ENCODE results near the gene CHST2. TPM values are rescaled to one million over a fixed set of nuclear protein-coding genes. Genes with fewer than 3 reads are reported as not detected.

CHST2 gene
- polyA plus RNA-seq, 3 donors = 22.5 to 38.2 (median 26.6) TPM

DNA sequence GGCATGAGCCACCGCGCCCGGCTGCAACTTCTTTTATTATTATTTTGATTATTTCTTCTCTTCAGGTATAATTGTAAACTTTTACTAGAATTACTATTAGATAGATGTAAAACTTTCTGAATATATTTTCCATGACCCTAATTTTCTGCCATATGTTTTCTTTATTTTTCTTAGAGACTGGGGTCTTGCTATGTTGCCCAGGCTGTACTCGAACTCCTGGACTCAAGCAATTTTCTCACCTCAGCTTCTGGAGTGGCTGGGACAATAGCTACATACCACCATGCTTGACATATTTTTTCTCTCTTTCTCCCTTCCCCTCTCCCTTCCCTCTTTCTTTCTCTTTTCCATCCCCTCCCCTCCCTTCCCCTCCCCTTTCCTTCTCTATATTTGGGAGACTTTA lies 29.6 kb upstream of the CHST2 start:
- DNase-seq (ENCODE audit: extremely low read depth in 1 of 11, low read depth in 9 of 11, low spot score in 4 of 11) = no peak

DNA sequence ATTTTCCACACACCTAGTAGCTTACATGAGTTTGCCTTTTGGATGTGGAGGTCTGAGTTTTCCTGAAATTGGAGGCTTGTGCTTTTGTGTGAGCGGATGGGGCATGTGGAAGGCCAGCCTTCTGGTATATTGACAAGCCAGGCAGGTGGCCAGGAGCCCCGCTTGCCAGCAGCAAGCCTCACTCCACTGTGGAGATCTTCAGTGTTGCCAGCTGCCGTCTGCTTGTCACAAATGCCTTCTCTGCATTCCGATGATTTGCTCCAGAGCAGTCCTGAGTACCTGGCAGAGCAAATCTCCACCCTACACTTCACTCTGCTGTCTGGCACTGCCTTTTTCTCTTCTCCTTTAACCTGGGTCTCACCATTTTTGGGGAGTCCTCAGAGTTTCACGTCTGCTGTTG lies 29.1 kb upstream of the CHST2 start:
- DNase-seq (ENCODE audit: extremely low read depth in 1 of 11, low read depth in 9 of 11, low spot score in 4 of 11) = no peak

DNA sequence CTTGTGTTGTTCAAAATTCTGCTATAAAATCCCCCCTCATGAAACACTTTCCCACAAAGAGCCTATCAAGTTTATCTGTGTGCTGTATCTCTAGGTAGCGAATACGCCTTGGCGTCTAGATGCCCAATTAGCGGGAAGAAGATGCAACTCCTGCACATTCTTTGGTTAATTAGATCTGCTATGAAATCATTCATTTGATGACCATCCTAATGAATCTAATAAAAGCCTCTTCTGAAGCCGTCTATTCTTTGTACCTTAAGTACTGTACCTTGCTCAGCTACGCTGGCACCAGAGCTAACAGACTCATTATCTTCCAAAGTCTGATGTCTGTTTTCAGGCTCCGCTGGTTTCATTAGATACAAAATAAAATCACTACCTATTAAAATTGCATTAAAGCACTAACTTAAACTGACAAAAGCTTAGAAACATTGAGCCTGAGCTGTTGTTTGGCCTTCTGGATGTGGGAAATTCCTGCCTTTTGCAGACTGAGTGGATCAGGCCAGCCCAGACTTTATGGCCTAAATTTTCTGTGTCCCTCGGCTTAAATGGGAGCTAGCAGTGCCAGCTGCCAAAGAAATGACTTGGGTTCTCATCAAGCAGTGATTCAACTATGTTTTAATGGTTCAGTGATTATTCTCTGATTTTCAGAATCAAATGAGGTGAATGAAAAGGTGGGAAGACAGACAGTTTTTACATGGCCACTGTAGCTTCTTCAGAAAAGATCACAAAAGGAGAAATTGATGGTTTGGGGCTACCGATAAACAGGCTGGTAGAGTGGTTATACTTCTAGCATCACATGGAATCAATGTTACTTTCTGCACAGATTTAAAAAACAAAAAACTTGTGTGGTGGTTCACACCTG lies 28.4 kb upstream of the CHST2 start:
- DNase-seq (ENCODE audit: extremely low read depth in 1 of 11, low read depth in 9 of 11, low spot score in 4 of 11) = no peak

DNA sequence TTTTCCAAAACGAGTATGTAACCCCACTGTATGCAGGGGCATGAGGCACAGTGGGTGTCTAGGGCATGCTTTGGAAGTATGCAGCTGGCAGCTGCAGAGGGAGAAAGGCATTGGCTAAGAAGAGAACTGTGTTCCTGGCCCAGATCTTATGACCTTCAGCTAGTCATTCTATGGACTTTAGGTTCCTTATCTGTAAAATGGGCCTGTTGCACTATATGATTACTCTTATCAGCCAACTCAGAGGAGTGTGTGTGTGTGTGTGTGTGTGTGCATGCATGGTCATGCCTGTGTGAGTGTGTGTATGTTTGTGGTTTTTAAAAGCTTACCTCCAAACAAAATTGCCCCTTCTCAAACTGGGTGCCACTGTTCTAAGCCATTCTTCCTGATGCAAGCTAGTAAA lies 27.4 kb upstream of the CHST2 start:
- DNase-seq (ENCODE audit: extremely low read depth in 1 of 11, low read depth in 9 of 11, low spot score in 4 of 11) = no peak

DNA sequence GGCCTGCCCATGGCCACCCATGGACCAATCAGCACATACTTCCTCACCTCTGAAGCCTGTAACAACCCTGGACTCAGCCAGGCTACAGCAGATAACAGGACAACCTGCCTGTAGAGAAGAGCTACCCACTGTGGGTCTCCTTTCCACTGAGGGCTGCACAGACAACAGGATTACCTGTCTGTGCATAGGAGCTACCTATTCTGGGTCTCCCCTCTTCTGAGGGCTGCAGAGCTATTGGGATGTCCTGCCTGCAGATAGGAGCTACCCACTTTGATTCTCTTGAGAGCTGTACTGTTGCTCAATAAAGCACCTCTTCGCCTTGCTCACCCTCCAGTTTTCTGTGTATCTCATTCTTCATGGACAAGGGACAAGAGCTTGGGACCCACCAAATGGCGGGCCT lies 23.8 kb upstream of the CHST2 start:
- DNase-seq (ENCODE audit: extremely low read depth in 1 of 11, low read depth in 9 of 11, low spot score in 4 of 11) = no peak

DNA sequence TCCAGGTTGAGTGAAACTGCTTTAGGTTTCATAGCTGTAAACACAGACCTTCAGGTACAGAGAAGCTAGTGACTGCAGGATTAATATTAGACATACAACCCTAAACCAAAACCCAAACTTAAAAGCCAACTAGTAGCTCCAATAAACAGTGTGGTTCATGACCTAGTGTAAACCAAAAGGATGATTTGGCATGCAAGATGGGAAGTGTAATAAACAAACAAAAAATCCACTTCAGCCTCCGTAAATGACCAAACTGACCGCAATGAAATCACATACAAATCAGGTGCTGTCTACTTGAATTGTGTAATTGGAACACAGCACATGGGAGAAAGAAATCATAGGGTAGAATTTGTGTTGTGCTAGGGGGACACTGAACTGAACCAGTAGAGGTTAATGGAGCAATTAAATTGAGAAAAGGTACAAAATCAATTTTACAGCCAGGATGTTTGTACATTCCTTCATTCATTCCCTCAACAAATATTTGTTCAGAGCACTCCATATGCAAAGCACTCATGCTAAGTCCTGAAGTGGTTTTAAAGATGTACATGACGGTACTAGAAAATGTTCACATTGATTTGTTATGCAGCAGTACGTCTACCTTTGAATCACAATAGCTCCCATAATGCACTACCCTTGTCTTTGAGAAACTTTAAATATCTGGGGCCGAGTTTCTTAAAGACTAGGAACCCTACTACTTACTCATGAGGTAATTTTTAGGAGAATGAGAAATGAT lies 21.4 kb upstream of the CHST2 start:
- no peak for DNase-seq (ENCODE audit: extremely low read depth in 1 of 11, low read depth in 9 of 11, low spot score in 4 of 11)

DNA sequence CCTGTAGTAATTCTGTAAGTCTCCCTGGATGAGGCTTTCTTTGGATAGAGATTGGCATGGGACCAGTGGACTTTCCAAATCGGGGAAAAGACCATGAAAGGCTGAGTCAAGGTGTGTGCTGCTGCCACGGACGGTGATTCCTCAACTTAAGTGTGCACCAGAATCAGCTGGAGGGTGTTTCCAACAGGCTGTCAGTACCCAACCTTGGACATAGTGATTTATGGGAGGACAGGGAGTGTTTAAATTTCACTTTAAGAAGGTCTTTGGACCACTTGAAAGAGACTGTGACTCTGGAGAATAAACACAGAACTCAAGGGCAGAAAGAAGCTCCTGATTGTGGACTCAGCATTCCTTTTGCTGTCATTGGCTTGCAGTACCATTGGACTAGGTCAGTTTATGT lies 20.4 kb upstream of the CHST2 start:
- no peak for DNase-seq (ENCODE audit: extremely low read depth in 1 of 11, low read depth in 9 of 11, low spot score in 4 of 11)

DNA sequence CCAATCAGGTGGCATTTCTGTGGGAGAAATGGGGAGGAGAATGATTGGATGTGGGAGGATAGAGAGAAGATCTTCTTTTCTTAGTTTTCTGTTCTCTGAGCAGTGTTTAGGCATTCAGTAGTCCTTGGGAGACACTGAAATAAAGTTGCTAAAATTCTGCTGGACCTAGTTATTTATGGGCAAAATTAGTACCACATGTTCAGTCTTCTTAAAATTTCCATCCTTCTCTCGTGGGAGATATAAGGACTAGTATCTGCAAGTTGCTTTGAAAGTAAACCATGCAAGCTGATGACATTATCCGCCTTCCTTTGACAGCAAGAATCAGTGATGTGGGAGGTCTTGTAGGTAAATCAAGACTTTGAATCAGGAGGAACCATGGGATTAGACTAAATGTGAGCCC lies 19.9 kb upstream of the CHST2 start:
- no peak for DNase-seq (ENCODE audit: extremely low read depth in 1 of 11, low read depth in 9 of 11, low spot score in 4 of 11)

DNA sequence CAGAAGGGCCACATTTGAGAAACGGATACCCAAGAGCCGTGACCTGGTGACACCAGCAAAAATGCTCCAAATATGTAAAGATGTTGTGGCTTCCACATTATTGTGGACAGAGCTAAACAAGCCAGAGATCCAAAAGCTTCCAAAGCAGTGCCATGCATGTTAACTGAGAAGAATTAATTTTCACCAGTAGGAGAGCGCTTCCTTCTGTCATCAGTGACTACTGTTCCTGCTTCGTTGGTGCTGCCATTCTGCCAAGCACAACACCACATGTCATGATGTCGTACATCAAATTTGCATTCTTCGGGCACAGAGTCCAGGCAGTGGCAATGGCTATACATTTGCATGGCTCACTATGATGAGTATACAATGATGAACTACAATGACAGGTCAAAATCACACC lies 19.1 kb upstream of the CHST2 start:
- DNase-seq (ENCODE audit: extremely low read depth in 1 of 11, low read depth in 9 of 11, low spot score in 4 of 11) = no peak

DNA sequence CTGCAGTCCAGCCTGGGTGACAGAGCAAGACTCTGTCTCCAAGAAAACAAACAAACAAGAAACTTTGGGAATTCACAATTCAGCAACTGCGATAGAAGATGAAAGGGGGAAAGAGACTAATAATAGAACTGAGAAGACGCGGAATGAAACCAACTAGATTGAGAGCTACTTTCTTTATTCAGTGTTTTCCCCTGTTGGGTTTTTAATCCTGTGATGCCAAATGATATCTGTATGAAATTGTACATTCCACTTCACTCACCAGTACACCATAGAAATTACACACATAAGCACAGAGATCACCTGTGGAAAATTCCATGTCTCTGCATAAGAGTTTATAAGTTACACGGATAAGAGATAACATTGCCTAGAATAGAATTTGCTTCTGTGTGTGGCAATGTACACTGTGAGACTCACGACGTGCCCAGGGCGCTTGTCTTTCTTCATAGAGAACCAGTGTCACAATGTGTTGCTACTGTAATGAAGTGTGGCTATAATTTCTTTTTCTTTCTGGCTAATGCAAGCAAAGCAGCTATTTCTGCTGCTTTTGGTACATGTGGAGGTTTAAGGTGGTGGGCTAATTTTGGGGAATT lies 17.7 kb upstream of the CHST2 start:
- no peak for DNase-seq (ENCODE audit: extremely low read depth in 1 of 11, low read depth in 9 of 11, low spot score in 4 of 11)

DNA sequence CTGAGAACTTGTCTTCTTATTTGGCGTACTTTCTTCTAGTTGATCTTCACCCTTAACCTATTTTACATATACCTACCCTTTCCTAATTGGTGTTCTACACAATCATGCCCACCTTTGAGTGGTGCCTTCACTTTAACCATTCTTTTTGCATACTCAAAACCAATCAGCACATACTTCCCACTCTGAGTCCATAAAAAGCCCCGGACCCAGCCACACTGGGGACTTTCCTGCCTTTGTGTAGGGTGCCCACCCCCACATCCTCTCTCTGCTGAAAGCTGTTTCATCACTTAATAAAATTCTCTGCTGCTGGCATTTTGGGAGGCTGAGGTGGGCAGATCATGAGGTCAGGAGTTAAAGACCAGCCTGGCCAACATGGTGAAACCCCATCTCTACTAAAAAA lies 15.9 kb upstream of the CHST2 start:
- no peak for DNase-seq (ENCODE audit: extremely low read depth in 1 of 11, low read depth in 9 of 11, low spot score in 4 of 11)

DNA sequence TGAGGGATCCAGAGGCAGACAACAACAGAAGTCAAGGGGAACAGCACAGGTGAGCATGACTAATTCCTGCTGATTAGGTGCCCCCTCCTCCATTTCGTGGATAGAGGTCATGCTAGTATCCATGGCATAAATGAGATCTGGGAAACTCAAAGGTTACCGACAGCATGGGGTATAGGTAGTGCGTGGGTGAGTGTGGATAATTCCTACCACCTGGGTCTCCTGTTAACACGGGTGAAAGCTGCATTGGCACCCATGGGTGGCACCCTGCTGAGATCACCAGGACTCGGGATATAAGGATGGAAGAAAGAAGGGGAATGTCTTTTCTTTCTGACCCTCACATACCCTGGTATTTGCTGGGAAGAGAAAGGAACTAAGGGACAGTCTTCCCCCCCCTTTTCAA lies 14.4 kb upstream of the CHST2 start:
- no peak for DNase-seq (ENCODE audit: extremely low read depth in 1 of 11, low read depth in 9 of 11, low spot score in 4 of 11)

DNA sequence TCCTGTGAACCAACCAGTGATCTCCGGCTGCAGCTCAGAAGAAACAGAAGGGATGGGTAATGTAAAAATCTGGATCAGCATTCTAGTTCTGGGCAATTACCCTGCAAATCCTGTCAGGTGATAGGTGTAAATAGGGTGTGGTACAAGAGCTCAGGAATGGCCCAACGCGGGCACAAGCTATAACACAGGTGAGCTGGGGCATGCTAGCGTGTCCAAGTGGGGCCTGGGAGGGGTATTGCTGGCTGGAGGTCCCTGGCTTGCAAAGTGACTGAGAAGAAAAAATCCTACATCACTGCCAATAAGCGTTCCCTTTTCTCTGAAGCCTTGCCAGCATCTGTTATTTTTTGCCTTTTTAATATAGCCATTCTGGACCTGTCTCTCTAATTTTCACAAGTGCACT lies 9.7 kb upstream of the CHST2 start:
- no peak for DNase-seq (ENCODE audit: extremely low read depth in 1 of 11, low read depth in 9 of 11, low spot score in 4 of 11)

DNA sequence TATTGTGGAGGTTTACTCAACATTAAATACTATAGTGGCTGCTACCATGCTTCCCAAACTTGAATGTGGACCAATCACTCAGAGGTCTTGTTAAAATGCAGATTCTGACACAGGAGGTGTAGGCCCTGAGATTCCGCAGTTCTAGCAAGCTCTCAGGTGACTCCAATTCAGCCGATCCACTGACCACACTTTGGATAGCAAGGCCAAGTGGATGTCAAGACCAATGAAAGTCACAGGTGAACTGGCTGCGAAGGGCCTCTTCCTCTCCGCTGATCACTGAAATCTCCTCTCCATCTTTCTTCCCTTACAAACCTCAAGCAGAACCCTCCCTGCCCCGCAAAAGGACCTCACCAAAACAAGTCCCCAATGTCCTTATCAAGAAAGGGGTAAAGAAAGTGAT lies 9.2 kb upstream of the CHST2 start:
- DNase-seq (ENCODE audit: extremely low read depth in 1 of 11, low read depth in 9 of 11, low spot score in 4 of 11) = no peak

DNA sequence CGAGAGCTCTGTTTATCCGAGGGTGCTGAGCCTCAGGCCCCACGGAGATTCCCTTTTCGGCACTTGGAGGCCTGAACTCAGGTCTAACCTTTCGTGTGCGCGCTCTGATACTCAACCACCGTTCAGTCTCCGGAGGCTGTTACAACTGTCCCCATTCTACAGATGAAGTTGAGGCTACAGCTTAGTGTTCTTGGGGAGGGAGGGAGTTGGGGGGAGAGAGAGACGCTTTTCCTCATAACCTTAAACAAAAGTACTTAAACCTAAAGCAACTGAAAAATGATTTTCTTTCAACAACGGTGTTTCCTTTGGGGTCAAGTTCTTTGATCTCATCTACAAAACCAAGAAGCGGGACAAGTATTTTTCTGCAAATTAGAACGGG lies 952 bp upstream of the CHST2 start:
- DNase-seq (ENCODE audit: extremely low read depth in 1 of 11, low read depth in 9 of 11, low spot score in 4 of 11) = peak in 1 of 11 donors; percentile 7

DNA sequence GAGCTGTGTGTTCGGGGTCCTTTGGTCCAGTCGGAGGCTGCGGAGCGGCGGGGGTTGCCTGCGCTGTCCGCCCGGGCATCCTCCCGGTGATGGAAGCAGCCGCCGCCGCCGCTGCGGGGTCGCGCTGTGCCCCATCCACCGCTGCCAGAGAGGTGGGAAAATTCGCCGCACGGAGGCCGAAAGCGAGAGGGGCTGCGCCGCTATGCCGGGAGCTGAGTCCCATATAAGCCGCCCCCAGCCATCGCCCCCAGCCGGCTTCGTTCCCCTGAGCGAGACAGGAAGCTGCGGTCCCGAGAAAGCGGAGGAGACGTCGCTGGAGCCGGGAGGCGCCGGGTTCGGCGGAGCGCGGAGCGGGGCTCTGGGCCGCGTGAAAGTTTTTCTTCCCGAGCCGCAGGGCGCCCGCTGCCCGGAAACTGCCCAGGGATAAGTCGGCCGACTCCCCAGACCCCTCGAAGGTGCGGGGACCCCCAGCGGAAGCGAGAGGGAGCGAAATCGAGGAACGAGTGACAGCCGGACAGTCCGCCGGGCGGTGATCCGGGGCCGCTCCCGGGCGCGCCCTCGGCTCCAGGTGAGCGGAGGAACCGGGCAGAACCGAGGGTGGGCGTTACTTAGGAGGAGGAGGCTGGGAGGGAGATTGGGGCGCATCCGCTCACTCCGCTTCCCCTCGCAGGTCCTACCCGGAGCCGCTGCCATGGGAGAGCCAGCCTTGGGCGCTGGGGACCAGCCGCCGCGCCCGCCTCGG lies 574 bp downstream of the CHST2 start:
- peak in 4 of 11 donors; percentile 24 to 30 (median 26) for DNase-seq (ENCODE audit: extremely low read depth in 1 of 11, low read depth in 9 of 11, low spot score in 4 of 11)

DNA sequence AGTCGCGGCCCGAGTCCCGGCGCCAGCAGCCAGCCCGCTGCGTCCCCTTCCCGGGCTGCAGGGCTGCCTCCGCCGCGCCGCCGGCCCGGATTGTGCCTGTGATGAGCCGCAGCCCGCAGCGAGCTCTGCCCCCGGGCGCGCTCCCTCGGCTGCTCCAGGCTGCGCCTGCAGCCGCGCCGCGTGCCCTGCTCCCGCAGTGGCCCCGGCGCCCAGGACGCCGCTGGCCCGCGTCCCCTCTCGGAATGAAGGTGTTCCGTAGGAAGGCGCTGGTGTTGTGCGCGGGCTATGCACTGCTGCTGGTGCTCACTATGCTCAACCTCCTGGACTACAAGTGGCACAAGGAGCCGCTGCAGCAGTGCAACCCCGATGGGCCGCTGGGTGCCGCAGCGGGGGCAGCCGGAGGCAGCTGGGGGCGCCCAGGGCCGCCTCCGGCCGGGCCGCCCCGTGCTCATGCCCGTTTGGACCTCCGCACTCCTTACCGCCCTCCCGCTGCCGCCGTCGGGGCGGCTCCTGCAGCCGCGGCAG lies 1.2 kb downstream of the CHST2 start:
- peak in 4 of 11 donors; percentile 20 to 34 (median 23) for DNase-seq (ENCODE audit: extremely low read depth in 1 of 11, low read depth in 9 of 11, low spot score in 4 of 11)

DNA sequence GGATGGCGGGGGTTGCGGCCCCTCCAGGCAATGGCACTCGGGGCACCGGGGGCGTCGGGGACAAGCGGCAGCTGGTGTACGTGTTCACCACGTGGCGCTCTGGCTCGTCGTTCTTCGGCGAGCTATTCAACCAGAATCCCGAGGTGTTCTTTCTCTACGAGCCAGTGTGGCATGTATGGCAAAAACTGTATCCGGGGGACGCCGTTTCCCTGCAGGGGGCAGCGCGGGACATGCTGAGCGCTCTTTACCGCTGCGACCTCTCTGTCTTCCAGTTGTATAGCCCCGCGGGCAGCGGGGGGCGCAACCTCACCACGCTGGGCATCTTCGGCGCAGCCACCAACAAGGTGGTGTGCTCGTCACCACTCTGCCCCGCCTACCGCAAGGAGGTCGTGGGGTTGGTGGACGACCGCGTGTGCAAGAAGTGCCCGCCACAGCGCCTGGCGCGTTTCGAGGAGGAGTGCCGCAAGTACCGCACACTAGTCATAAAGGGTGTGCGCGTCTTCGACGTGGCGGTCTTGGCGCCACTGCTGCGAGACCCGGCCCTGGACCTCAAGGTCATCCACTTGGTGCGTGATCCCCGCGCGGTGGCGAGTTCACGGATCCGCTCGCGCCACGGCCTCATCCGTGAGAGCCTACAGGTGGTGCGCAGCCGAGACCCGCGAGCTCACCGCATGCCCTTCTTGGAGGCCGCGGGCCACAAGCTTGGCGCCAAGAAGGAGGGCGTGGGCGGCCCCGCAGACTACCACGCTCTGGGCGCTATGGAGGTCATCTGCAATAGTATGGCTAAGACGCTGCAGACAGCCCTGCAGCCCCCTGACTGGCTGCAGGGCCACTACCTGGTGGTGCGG lies 1.9 kb downstream of the CHST2 start:
- DNase-seq (ENCODE audit: extremely low read depth in 1 of 11, low read depth in 9 of 11, low spot score in 4 of 11) = peak in 6 of 11 donors; percentile 28 to 58 (median 36)

DNA sequence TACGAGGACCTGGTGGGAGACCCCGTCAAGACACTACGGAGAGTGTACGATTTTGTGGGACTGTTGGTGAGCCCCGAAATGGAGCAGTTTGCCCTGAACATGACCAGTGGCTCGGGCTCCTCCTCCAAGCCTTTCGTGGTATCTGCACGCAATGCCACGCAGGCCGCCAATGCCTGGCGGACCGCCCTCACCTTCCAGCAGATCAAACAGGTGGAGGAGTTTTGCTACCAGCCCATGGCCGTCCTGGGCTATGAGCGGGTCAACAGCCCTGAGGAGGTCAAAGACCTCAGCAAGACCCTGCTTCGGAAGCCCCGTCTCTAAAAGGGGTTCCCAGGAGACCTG lies 2.5 kb downstream of the CHST2 start:
- no peak for DNase-seq (ENCODE audit: extremely low read depth in 1 of 11, low read depth in 9 of 11, low spot score in 4 of 11)
